GM21619 (cell line): ENCODE results near the gene SLC43A2.

ENCODE experiments used
- ATAC-seq: cut with Tn5 transposase; IDR thresholded peaks from one replicate; pipeline ENCODE4 v1.9.1; 2021; ENCODE audit not compliant: unreplicated experiment

The SLC43A2 gene

GRCh38 chr17:1643999-1644492 is 15.4 kb upstream of the SLC43A2 start:
- ATAC-seq, result no peak

GRCh38 chr17:1643293-1643998 is 14.8 kb upstream of the SLC43A2 start:
- ATAC-seq, result no peak

- ATAC-seq, result no peak
Measured at GRCh38 chr17:1641065-1641403, 12.4 kb upstream of the SLC43A2 start.

- no peak for ATAC-seq
Measured at GRCh38 chr17:1640329-1641064, 11.9 kb upstream of the SLC43A2 start.

- no peak for ATAC-seq
Measured at GRCh38 chr17:1639549-1640180, 11.0 kb upstream of the SLC43A2 start.

GRCh38 chr17:1638624-1639300 is 10.1 kb upstream of the SLC43A2 start:
- ATAC-seq, result no peak

GRCh38 chr17:1638171-1638590 is 9.5 kb upstream of the SLC43A2 start:
- no peak for ATAC-seq

GRCh38 chr17:1636732-1637285 is 8.2 kb upstream of the SLC43A2 start:
- ATAC-seq, result no peak

GRCh38 chr17:1635675-1636465 is 7.2 kb upstream of the SLC43A2 start:
- no peak for ATAC-seq

- no peak for ATAC-seq
Measured at GRCh38 chr17:1634841-1635650, 6.4 kb upstream of the SLC43A2 start.

- ATAC-seq, result no peak
Measured at GRCh38 chr17:1630662-1631061, 2.0 kb upstream of the SLC43A2 start.

GRCh38 chr17:1629504-1630310 is 1.1 kb upstream of the SLC43A2 start:
- no peak for ATAC-seq

- ATAC-seq, result peak; percentile 48
Measured at GRCh38 chr17:1628856-1629503, 346 bp upstream of the SLC43A2 start.

- ATAC-seq, result peak; percentile 5
Measured at GRCh38 chr17:1627182-1627981, 1.3 kb downstream of the SLC43A2 start.

- ATAC-seq, result no peak
Measured at GRCh38 chr17:1626333-1626732, 2.3 kb downstream of the SLC43A2 start.

- ATAC-seq, result no peak
Measured at GRCh38 chr17:1625581-1625980, 3.1 kb downstream of the SLC43A2 start.

- ATAC-seq, result no peak
Measured at GRCh38 chr17:1625053-1625452, 3.6 kb downstream of the SLC43A2 start.
